GM19328 (cell line): ENCODE data around the gene SYCN.
"Not testable (repeated sequence)": the region's sequence is repeated elsewhere in the genome, so short reads cannot be mapped to it uniquely, and the experiment has no call there.

Experiments
- ATAC-seq: cut with Tn5 transposase; IDR thresholded peaks from one replicate; pipeline ENCODE4 v1.9.1; 2021; ENCODE audit warnings: mild to moderate bottlenecking, moderate library complexity; ENCODE audit not compliant: unreplicated experiment

SYCN gene

DNA sequence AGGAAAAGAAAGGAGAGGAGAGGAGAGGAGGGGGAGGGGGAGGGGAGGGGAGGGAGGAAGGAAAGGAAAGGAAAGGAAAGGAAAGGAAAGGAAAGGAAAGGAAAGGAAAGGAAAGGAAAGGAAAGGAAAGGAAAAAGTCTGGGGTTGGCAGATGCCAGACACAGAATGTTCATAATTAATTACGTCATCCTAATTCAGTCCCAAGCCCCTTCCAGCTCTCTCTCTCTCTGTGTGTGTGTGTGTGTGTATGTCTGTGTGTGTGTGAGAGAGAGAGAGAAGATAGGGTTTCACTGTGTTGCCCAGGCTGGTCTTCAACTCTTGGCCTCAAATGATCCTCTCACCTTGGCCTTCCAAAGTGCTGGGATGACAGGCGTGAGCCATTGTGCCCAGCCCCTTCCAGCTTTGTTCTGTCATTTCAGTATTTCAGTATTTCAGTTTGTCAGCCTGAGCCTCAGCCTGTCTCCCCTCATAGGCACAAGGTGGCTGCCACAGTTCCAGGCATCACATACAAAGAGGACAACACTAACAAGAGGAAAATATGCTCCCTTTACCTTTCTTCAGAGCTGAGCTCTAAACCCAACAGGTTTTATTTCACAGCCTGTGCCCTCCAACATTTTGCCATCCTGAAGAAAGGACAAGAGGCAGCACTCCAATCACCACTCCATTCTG, 26.2 kb upstream of the SYCN start:
- ATAC-seq = no peak

DNA sequence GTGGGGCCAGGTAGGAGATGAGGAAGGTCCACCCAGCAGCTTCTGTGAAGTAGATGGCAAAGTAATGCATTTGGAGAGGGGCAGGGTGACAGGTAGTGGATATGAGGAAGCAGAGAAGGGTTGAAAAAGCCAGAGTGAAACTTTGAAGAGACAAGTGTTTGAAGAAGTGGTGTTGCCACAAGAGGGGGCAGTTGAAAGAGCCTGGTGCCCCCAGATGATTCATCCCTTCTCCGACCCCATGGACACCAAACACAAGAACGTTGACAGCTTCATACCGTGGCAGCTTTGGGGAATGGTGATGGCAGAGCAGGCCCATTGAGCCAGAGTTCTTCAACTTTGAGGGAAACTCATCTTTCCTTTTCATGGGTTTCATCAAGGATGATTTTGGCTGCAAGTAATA, 20.8 kb upstream of the SYCN start:
- no peak for ATAC-seq

DNA sequence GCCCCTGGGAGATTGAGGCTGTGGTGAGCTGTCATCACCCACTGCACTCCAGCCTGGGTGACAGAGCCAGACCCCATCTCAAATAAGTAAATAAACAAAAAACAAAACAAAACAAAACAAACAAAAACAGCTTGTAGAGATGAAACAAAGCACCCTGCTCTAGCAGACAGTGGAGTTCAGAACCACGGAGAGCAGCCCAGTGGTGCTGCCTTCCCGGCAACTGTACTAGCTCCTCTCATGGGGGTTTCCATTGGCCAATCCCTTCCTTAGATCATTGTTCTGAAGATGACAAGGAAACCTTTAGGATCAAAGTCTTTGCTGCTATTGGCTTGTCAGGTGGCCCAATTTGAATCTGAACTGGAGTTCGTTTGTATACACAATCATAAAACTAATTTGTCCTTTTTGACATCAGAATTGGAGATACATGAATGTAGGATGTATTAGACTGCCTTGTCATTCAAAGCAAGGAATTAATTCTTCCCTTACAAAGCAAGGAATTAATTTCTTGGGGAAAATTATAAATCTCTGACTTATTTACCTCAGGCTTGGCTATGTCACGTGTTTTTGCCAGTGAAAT, 19.7 kb upstream of the SYCN start:
- no peak for ATAC-seq

DNA sequence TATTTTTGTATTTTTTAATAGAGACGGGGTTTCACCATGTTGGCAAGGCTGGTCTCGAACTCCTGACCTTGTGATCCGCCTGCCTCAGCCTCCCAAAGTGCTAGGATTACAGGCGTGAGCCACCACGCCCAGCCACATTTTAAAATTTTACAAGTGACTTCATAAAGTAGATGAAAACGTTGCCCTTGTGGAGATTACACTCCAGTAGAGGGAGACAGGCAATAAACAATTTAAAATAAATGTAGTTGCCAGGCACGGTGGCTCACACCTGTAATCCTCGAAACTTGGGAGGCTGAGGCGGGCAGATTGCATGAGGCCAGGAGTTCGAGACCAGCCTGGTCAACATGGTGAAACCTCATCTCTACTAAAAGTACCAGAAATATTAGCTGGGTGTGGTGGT, 15.0 kb upstream of the SYCN start:
- not testable (repeated sequence) for ATAC-seq

DNA sequence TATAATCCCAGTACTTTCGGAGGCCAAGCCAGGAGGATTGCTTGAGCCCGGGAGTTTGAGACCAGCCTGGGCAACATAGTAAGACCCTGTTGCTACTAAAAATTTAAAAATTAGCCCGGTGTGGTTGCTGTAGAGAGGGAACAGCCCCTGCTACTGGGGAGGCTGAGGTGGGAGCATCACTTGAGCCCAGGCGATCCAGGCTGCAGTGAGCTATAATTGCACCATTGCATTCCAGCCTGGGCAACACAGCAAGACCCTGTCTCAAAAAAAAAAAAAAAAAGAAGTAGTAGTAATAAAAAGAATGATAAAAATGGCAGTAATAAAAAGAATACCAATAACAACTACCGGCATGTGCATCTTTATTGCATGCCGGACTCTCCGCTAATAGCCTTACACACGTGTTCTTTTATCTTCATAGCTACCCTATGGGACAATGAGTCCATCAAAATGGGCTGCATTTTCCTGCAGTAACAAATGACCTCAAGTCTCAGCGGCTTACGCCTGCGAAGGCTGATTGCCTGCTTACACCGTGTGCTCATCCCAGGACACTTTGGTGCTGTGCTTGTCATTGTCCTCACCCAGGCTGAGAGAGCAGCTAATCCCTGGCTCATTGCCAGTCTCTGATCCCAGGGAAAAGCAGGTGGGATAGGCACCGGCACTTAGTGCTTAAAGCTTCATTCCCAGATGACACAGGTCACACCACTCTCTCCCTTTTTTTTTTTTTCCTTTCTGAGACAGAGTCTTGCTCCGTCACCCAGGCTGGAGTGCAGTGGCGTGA, 14.4 kb upstream of the SYCN start:
- no peak for ATAC-seq

DNA sequence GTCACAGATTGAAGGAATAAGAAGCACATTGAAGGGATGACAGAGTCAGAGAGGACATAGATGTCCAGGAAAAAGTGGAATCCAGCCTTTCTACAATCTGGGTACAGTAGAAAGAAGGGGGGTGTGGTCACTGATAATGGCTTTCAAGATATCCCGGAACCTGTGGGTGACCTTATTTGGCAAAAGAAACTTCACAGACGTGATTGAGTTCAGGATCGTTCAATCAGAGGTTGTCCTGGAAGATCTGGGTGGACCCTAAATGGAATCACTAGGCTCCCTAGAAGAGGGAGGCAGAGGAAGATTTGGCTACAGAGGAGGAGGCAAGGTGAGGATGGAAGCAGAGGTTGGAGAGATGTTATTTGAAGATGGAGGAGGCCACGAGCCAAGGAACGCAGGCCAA, 13.0 kb upstream of the SYCN start:
- ATAC-seq = no peak

DNA sequence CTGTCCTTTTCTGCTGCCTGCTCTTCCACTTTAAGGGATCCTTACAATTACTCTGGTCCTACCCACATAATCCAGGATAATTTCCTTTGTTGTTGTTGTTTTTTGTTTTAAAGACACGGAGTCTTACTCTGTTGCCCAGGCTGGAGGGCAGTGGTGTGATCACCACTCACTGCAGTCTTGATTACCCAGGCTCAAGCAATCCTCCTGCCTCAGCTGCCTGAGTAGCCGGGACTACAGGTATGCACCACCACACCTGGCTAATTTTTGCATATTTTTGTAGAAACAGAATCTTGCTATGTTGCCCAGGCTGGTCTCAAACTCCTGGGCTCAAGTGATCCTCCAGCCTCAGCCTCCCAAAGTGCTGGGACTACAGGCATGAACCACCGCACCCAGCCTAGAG, 11.3 kb upstream of the SYCN start:
- not testable (repeated sequence) for ATAC-seq

DNA sequence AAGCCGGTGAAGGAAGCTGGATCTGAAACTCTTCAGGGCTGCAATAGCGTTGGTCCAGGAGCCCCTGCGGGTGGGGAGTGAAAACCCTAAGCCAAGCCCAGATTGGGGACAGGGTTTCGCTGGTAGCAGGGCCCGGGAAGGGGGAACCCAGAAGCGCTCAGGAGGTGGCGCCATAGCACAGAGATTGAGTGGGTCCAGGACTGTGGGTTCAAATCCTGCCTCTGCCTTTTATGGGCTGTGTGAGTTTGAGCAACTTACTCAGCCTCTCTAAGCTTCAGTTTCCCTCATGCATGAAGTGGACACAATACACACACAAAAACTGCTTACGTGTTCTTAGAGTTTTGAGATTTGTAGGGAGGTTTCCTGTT, 8.3 kb upstream of the SYCN start:
- ATAC-seq = no peak

DNA sequence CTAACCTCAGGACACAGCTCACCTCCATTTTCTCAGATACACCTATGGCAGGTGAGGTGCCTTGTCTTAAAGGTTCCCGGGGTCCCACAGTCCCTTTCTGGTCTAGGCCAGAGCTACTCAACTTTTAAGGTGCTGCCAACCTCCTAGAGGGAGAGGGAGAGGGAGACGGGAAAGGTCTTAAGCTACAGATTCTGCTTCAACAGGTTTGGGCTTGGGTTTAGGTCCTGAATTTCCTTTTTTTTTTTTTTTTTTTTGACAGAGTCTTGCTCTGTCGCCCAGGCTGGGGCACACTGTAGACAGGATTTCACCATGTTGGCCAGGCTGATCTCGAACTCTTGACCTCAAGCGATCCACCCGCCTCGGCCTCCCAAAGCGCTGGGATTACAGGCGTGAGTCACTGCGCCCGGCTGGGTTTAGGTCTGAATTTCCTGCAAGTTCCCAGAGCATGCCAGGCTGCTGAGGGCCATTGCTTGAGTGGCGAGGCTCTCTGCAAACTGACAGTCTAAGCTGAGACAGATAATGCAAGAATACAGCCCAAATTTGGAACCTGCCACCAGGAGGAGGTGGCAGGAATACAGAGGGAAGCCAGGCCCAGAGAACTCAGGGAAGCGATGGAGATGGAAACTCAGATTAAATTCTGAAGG, 7.8 kb upstream of the SYCN start:
- no peak for ATAC-seq

DNA sequence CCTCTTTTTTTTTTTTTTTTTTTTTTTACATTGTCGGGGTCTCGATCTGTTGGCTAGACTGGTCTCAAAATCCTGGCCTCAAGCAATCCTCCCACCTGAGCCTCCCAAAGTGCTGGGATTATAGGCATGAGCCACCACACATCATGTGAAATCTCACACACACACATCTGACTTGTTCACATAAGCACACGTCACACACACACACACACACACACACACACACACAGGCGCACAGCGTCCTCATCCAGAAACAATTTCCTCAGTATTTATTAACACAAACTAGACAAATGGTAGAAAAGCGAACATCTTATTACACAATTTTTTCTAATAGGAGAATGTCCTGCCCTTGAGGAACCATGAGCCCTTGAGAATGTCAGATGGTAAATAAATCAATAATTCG, 5.1 kb upstream of the SYCN start:
- ATAC-seq = no peak

DNA sequence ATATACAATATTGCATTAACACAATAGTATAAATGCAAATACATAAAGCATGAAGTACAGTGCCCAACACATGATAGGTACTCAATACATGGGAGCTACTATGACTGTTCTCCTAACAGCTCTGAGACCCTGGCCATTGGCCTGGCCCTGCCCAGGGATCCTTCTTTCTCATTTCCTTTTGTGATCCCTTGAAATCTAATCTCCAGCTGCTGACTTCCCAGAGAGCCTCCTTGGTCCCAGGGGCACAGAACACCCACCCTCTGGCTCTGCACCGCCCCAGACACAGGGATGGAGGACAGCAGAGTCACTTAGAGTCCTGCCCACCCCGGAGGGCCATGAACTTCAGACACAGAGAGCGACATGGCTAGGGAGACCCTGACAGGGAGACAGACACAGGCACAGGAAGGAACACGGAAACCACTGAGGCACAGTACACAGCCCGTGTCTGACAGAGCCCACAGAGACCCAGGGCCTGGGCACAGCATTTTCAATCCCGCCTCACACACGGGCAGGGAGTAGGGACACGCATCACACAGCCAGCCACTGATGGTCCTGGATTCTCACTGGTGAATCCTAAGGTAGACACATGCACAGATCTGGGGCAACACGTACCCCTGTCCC, 4.2 kb upstream of the SYCN start:
- no peak for ATAC-seq

DNA sequence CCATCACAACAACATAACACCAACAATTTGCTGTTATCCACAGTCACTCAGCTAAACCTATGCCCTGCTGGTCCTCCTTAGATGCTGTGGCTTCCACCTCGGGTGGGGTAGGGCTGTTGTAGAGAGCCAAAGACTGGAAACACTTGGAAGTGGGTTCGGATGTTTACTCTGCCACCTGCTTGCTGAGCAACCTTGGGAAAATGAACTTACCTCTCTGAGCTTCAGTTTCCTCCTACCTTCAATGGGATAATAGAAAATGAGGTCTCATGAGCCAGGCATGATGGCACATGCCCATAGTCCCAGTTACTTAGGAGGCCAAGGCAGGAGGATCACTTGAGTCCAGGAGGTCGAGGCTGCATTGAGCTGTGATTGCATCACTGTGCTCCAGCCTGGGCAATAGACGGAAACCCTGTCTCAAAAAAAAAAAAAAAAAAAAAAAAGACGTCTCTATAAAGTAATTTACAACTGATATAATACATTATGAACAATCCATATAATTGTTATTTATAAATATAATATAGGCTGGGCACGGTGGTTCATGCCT, 3.3 kb upstream of the SYCN start:
- ATAC-seq = no peak

DNA sequence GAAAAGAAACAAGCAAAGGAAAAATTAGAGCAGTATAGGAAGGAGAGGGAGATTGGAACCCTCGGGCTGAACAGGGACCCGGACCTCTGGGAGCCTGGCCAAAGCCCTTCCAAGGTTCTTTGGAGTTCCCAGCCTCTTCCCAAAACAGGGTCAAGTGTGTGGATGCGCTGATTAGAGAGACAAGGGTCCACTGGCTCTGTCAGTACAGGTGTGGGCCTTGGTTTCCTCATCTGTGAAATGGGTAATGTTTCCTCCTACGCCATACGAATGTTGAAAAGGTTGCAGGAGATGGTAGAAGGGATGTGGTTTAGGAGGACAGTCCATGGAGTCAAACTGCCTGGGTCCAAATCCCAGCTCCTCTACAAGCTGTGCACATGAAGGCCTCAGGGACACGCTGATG, 2.1 kb upstream of the SYCN start:
- ATAC-seq = no peak

DNA sequence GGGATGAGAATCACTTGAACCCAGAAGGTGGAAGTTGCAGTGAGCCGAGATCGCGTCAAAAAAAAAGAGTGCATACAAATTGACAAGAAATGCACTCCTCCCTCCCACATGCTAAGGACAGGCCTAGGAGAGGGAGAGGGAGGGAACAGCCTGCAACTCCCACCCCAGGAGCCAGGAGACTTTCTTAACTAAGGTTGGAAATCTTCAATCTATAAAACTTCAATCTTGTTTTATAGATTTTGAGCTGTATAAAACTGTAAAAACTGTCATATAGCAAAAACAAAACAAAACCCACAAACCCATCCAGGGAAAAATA, 1.3 kb upstream of the SYCN start:
- ATAC-seq = no peak

DNA sequence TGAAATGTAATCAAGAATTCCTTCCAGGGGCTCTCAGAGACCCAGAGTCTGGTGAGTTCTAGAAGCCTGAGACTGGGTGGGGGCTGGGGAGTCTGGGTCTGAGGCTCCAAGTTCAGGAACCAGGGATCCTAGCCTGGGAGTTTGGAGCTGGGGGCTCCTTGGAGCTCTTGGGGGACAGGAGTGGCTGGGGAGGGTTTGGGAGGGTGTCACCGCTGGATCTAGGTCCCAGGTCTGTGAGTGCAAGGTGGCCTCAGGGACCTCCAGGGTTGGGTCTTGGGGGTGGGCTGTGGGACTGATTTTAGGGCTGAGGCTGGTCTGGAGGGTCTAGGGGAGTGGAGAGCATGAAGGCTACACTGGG, 1.1 kb downstream of the SYCN start:
- no peak for ATAC-seq

DNA sequence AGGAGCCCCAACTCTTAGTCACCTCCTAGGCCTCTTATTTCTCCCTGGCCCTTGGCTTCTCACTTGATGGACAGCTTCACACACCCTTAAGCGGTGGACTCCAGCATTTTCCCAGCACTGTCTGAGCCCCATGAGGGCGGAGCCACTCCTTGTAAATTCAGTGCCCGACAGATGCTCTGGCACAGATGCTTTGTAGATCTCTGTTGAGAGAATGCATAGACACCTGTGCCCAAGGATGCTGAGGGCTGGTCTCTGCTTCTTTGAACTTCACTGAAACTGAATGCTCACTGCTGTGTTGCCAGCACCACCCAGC, 3.3 kb downstream of the SYCN start:
- no peak for ATAC-seq

DNA sequence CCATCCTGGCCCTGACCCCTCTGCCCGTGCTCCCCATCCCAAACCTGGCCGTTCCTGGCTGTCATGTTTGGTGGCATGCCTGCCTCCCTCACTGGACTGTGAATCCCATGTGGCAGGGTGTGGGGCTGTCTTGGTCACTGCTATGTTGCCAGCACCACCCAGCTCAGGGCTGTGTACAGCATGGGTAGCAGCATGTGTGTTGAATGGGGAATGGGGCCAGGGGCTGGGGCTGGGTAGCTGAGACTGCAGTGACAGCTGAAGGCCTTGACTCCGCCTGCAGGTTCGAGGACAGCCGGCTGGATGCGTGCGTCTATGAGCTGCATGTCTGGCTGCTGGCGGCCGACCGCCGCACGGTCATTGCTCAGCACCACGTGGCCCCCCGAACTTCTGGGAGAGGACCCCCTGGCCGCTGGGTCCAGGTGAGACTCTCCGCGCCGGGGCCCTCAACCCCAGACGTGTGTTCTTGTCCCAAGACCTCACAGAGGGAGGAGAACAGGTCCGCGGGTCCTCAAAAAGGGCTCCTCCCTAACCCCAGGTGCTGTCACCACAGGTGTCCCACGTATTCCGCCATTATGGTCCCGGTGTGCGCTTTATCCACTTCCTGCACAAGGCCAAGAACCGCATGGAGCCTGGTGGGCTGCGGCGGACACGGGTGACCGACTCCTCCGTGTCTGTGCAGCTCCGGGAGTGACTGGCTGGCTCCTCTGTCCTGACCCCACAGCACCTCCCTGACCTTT, 3.8 kb downstream of the SYCN start:
- ATAC-seq = no peak

DNA sequence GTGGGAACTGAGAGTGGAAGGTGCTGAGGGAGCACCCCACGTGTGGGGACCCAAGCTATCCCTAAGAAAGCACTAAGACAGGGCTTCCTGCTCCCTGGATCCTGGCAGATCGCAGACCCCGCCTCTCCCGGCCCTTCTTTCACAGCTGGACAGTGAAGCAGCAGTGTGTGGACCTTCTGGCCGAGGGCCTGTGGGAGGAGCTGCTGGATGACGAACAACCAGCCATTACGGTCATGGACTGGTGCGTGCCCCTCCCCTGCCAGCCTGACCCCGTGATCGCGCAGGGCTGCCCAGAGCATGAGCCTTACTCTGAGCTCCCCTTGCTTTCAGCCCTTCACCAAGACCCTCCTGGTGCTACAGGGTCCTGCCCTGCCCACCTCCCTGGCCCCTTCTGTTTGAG, 5.0 kb downstream of the SYCN start:
- no peak for ATAC-seq

DNA sequence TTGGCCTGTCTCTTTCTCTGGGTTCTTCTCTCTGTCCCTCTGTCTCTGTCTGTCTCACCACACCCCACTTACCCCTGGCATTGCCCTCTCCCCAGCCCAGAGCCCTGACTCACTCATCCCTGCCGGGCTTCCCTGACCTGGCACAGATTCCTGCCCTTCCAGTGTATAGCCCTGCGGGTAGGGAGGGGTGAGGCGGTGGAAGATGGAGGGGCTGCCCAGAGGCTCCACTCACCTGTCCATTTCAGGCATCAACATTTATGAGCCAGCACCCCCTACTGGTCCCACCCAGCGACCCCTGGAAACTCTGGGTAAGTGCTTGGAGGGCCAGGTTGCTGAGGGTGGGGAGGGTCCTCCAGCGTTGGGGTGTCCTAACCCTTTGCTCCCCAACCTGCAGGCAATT, 6.3 kb downstream of the SYCN start:
- ATAC-seq = no peak

DNA sequence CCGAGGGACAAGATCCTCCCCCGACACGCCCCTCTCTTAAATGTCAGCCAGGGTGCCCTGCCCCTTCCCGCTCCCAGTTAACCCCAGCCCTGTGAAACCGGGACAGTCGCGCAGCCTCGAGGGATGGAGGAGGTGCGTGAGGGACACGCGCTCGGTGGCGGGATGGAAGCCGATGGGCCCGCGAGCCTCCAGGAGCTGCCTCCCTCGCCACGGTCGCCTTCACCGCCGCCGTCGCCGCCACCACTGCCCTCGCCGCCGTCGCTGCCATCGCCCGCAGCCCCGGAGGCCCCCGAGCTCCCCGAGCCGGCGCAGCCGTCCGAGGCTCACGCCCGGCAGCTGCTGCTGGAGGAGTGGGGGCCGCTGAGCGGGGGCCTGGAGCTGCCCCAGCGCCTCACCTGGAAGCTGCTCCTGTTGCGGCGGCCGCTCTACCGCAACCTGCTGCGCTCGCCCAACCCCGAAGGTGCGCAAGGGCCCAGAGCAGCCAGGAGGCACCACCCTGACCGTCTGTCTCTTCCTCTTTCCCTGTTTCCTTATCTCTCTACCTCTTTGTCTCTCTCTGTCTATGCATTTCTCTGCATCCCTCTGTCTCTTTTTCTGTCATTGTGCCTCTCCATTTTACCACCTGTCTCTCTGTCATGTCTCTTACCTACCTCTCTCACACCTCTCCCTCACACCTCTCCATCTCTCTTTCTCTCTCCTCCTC, 7.1 kb downstream of the SYCN start, which contains the start of gene NCCRP1:
Gene NCCRP1 (plus strand): TSS at position 105 of the 703 bp plus-strand sequence. CDS start 19 bp downstream, at position 124.
- ATAC-seq = no peak
